T-helper 1 cell (primary cell): ENCODE measurements around the gene INPP5D.
A peak's percentile ranks its signal among the peaks of the same experiment; 100 is the strongest.

Experiments
- DNase-seq, 5 donors: peaks; one replicate each; pipeline ENCODE4 v3.0.0-alpha.2; 2012 to 2020

INPP5D gene

DNA sequence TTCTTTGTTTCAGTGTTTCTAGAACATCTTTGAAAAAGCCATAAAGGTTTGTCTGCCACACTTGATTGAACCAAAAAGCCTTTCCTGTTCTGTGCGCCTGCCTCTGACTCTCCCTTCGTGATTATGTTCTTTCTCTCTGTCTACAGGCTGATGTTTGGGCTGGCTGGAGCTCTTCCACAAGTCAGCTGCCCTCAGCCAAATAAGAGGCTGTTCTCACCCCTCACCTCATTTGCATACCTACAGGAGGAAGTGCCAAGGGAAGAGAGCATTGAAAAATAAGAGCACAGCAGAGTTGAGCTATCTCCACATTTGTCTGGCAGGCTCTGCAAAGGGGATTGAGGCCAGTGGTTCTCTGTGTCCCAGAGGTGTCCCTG, 15.8 kb downstream of the INPP5D start:
- DNase-seq, result peak in 1 of 5 donors; percentile 76

DNA sequence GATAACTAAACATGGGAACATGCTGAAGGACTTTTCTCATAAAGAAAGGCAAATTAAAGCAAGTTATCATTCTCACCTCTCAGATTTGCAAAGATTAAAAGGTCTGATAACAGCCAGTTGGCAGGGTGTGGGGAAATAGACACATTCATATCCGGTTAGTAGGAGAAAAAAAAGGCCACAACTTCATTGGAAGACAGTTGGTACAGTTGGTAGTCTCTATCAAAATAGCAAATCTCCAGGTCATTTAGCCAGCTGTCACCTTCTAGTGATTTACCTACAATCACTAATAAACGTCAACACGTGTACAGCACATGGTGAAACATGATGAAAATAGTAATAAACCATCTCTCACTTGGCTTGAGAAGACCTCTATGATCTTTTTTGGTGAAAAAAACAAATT, 16.6 kb downstream of the INPP5D start:
- peak in 1 of 5 donors; percentile 65 for DNase-seq

DNA sequence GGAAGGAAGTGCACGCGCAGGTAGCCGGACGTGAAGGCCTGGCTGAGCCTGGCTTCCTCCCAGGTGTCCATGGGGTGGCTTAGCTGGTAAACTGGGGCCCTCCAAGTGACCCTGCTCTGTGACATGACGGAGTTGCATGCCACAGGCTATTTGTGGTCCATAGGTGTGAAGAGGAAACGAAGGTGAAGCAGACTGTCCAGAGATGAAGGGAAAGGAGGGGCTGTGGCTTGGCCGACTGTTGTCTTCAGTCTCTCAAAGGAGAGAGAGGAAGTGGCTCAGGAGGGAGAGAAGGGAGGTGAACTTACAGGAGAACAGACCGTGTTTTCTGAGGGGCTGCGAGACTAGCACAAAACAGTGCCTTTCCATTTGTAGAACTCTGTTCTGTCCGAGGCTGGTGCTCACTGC, 19.3 kb downstream of the INPP5D start:
- peak in 1 of 5 donors; percentile 68 for DNase-seq

DNA sequence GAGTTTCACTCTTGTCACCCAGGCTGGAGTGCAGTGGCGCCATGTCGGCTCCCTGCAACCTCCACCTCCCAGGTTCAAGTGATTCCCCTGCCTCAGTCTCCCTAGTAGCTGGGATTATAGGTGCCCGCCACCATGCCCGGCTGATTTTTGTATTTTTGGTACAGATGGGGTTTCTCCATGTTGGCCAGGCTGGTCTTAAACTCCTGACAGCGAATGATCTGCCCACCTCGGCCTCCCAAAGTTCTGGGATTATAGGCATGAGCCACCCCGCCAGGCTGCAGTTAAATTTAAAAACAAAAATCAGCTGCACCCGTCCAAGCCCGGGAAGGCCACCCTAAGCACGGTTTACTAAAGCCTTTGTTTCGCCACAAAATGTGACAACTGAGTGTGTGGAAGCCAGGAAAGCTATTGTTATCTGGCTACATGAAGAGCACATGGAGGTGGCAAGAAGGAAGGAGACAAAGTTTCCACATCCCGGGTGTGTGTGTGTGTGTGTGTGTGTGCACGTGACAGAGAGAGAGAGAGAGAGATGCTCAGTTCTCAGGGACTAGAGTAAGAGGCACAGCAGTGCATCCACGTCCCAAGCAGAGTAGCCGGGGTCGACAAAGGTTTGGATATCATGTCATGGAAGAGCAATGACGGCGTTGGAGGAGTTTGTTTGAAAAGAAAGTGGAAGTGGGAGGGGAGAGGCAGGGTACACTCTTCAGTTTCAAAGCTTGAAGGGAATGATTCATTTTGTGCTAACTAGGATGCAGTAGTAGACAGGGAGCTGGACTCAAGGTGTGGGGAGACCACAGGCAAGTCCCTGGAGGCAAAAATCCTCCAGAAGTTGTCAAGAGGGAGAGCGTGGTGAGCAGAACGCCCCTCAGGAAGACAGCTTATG, 20.1 kb downstream of the INPP5D start:
- DNase-seq, result peak in 1 of 5 donors; percentile 50

DNA sequence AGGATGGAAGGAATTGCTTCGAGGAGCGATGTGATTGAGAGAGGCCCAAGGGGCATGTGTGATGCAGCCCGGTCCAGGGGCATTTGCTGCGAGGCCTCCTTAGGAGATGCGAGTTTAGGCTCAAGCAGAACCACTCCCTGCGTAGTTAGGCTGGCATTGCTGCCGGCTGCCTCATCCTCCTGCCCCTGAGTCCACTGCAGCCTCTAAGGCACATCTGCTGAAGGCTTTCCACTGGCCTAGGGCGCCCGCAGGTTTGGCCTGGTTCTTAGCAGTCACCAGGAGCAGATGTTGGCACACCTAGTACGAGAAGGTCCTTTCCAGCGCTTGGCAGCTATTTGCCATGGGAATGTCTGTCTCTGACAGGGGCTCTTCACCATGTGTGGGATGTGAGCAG, 20.7 kb downstream of the INPP5D start:
- no peak for DNase-seq

DNA sequence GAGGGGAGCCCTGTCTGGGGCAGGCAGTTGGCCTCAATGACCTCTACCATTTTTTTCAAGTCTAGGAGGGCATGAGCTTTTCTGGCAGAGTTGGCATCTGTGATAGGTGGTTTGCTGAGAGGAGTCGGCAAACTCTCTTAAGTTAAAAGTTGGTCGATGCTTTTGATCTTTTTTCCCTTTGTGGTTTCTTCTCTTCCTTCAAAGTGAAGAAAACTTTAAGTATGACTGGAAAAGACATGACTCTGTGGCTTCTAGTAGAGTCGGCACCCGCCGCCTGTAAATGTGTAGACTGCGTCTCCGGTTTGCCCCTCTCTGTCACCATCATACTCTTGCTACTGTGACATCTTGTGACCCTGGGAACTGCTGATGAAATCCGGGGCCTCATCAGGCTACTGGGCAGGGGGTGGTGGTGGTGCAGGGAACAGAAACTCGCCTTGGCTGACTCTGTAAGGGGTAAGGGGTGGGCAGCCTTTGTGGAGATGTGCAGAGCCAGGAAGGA, 21.1 kb downstream of the INPP5D start:
- DNase-seq, result peak in 3 of 5 donors; percentile 36 to 90 (median 53)

DNA sequence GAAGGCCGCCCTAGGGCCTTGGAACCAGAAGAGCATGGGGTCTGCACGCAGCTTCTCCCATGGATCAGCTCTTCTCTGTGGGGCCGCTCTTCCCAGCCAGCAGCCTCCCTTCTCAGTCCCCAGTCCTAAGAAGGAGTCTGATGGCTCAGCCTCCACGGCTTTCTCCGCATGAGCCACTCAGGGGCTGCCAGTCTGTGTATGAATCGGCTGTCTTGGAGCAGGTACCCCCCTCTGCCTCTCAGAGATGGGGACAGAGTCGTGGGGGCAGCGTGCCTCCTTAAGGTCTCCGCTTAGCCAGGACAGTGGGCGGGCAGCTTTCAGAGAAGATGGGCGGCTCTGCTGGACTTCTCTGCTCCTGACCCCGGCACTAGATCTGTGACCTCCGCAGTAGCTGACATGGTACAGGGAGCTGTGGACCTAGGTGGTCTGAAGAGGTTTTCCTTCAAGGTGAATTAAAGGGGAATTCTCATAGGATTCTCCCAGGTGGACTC, 21.6 kb downstream of the INPP5D start:
- no peak for DNase-seq

DNA sequence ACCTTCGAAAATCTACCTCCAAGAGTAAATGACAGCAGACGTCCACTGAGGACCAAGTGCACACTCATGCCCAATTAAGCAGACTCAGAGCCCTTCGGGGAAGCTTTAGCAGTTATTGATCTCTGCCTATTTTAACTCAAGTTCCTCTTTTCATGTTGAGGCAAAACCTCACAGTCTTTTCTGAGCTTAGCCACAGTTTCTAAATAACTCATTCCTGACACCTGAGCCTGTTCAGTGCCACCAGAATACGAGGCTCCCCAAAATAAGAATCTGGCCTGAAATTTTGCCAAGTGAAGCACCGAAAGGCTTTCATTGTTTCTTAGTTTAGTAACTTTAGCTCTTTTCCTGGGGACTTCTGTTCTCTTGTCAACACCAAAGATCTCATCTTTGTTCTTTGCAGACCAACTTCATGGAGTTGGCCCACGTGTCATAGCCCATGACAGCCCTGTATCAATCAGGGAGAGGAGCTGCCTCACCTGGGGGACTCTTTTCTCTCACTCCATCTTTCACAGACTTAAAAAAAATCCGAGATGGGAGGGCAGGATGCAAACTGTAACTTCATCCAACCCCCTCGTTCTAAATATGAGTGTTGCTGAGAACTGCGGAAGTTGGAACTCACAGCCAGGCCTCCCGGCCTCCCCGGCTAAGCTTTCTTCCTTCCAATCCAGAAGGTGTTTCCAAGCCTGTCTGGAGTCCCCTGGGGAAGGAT, 22.2 kb downstream of the INPP5D start:
- peak in 1 of 5 donors; percentile 81 for DNase-seq

DNA sequence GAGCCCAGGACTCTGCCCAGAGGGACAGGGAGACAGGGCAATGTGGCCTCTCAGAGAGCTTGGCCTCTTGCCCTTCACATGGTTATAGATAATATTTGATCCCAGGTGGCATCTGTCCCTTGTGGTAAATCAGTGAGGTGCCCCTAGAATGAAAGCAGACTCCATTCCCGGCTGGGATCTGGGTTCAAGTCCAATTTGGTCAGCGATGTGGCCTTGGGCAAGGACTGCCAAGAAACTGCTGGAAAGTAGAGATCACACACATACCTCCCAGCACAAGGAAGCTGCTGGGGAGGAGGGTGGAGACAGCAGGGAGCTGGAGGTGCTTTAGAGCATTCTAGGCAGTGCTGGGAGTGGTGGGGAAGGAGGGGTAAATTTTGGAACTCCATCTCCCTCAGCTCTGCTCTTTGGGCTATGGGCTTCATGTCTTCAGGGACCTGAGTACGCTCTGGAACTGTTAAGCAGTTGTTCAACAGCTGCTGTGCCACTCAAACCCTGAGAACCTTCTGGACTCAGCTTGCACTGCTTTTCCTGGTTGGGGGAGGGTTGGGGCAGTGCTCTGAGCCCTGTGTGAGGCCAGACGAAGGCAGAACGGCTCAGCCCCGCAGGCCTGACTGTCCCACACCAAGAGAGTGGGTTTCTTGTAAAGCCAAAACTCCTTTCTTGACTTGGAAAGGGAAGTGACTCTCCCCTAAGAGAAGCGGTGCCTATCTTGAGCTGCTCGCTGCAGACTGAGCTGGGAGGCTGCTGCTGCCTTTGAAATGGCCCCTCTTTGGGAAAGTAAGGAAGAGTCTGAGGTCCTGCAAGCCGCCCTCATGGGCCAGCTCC, 23.0 kb downstream of the INPP5D start:
- DNase-seq, result no peak

DNA sequence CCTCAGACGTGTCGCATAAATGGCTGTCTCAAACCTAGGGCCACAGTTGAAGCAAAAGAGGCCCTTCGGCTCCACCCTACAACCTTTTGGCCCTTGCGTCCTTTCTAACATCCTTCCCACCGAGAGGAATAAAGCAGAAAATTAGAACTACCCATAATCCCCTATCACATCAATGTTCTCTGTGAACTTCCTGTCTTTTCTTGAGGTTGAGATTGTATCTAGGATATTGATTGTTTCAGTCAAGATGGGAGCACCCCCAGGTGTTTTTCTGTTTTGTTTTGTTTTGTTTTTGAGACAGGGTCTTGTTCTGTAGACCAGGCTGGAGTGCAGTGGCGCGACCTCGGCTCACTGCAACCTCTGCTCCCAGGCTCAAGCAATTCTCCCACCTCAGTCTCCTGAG, 23.6 kb downstream of the INPP5D start:
- no peak for DNase-seq

DNA sequence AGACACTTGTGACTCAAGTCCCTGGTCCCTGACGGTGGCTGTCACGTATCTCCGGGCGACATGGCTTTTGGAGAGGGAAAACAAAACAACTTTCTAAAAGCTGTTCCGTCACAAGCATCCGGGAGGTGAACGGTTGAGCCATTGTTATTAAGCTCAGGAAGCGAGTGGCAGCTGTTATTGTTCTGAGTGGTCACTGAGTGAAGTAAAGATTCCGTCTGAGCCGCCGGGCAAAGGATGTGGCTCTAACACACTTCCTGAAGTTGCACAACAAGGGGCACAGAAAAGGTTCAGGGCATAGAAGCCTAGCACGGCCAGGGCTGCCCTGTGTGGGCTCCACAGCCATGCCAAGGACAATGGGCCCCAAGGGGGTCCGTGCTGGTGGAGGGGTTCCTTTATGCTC, 24.3 kb downstream of the INPP5D start:
- DNase-seq, result peak in 2 of 5 donors; percentile 24 to 89

DNA sequence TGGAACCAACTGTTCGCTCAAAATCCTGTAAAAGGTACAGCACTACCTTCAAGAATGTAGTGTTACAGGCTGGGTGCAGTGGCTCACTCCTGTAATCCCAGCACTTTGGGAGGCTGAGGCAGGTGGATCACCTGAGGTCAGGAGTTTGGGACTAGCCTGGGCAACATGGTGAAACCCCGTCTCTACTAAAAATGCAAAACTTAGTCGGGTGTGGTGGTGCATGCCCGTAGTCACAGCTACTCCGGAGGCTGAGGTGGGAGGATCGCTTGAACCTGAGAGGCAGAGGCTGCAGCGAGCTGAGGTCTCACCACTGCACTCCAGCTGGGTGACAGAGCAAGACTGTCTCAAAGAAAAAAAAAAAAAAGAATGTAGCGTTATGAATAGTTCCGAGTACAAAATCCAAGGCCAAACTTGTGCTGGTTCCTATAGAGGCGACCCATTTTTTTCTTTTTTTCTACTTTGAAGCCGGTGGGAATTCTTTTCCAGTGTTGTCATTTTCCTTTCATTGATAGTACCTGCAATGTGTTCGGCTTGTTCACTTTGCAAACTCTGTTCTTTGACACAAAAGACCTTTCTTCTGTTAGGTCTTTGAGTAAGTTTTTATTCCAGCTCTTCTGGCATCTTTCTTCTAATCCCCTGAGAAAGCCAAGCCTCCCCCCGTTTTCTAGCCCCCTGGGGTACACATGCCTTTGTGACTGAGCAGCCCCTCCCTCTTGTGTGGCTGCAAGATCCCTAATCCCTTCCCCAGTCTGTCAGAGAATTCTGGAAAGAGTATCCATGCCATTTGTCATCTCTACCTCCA, 25.1 kb downstream of the INPP5D start:
- DNase-seq, result no peak

DNA sequence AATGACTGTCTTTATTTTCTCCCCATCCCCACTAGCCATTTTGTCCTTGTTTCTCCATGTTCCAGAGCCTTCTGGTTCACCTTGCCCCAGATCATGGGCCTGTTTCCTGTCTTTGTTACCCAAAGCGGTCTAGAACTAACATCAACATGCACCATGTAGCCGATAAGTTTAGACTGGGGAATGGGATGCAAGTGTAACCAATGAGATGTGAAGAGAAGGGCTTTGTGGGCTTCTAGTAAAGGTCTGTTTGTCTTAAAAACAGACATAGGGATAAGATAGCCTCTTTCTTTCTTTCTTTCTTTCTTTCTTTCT, 25.7 kb downstream of the INPP5D start:
- DNase-seq, result no peak

DNA sequence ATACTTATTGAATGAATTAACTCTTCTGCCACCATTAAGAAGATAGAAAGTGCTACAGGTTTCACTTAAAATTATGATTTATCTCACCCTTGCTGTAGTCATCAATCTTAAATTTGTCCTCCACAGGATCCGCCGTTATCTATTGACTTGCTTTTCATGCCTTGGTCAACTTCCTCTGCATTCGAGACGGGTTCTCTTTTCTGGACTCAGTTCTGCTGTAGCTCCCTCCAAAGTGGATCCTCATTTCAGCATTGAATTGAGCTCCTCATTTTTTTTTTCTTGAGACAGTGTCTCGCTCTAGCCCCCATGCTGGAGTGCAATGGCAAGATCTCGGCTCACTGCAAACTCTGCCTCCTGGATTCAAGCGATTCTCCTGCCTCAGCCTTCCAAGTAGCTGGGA, 27.6 kb downstream of the INPP5D start:
- no peak for DNase-seq

DNA sequence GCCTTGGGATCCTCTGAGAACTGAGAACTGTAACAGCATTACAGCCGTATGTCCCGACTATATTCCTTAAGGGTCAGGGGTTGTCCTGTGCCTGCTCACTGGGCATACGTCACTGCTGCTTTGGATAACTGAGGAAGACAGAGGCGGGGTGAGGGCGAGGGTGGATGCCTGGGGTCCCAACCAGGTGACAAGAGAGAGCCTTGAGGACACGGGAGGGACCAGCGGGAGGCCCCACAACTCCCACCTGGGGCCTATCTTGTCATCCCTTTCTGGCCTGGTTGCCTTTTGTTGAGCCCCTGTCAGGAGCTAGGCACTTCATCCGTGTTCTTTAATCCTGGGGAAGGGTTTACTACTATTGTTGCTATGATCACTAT, 28.8 kb downstream of the INPP5D start:
- no peak for DNase-seq

DNA sequence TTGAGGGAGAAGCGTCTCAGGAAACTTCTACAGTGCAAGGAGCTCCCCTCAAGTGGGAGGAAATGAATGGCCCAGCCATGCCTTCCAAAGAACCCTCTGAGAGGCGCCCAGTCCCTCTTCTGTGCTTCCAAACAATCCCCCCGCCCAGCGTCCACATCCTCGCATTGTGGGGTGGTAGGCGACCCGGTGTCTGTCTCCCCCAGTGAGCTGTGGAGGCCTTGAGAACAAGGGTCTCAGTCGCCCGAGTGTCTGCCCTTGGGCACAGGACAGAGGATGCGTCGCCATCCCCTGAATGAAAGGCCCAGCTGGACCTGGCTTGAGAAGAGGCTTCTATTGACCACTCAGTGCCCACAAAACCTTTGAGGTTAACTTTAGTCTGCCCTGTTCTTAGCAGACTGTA, 29.7 kb downstream of the INPP5D start:
- no peak for DNase-seq

DNA sequence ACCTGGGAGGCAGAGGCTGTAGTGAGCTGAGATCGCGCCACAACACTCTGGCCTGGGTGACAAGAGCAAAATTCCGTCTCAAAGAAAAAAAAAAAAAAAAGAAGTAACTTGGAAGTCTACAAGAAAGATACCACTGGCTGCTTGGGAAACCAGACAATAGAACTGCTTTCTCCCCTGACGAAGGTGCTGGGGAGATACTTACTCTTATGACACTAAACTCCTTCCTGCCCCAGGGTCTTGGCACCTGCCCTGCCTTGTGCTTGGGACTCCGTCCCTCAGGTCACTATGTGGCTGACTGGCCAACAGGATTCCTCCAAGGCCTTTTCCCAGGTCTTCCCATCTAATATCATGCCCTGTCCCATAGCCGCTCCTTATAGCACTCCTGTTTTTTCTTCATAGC, 30.7 kb downstream of the INPP5D start:
- no peak for DNase-seq

DNA sequence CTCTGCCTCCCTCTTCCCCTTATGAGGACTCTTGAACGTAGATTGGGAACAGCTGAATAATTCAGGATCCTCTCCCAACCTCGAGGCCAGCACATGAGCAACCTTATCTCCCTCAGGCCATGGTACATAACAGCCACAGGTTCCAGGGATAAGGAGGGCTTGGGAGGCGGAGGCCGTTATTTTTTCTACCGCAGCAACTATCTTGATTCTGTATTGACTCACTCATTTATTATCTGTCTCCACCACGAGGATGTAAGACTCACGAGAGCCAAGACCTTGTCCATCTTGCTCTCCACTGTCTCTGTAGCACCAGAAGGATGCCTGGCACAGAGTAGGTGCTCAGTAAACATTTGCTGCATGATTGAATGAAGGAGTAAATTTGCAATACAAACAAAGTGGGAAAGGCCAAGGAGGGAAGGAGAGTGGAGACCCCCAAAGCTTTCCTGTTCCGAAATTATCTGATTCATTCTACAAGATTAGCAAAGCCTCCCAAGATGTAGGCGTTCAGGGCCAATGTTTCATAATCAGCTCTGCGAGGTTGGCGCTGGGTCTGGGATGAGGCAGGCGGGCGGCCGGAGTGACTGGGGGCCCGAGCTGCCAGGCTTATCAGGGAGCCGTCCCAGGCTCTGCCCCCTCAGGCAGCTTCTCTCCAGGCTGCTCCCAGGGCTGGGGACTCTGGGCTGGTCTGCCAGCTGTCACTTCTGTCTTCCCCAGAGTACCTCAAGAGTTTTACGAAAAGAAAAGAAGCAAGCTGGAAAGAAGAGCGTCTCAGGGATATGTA, 31.6 kb downstream of the INPP5D start:
- no peak for DNase-seq

DNA sequence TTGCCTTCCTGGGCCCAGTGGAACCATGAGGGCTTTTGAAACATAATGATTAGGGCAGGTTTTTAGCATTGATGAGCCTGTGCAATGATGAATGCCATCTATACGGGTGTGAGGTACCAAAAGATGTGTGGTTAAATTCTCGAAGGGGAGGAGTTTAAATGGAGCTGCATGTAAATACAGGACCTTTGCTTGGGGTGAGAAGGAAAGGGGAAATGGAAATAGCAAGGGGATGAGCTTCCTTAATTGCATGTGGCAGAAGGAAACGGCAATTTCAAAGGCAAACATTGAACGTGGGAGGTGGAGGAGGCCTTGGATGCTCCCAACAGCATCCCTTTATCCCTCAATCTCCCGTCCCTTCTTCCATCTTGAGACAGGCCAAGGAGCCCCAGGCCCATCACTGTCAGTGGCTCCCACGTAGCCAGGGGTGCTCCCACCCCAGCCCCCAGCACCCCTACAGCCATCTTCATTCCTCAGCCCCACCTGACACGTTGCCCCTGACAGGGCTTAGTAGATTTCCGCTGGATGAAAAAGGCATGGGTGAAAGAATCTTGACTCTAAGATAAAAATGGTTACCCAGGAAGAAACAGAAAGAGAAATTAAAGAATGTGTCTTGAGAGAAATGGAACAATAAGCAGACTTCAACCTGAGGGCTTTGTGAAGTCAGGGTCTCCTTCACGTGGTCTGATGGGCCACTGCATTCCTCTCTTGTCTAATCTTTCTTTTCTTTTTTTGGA, 32.5 kb downstream of the INPP5D start:
- DNase-seq, result no peak

DNA sequence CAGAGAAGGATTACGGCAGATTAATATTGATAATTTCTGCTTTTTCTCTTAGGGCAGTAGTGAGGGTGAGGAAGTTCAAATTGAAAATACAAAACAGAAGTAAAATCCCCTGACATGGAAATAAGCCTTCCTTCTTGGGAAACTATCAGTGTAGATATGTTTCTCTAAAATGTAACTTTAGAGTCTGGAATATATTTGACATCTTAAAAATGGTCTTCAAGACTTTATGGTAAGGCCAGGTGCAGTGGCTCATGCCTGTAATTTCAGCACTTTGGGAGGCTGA, 33.0 kb downstream of the INPP5D start:
- DNase-seq, result no peak

DNA sequence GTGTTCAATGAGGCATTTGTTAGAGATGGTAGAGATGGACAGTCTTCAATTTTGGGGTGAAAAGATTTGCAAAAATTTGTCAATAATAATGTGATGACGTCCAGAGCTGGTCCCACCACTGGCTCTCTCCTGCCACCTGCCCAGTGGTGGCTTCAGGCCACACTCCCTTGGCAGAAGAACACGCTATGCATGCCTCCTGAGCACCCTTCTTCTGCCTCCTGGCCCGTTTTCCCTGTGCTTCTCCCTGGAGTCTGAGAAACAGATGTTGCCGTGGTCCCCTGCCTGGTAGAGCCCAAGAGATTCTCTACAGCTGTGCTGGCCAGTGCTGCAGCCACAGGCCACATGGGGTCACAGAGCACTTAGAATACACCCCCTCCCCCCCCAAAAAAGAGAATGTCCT, 33.6 kb downstream of the INPP5D start:
- DNase-seq, result no peak
